Neural cell (in vitro differentiated cells): Measurements from ENCODE around the gene UNKL. TPM values are rescaled to one million over a fixed set of nuclear protein-coding genes. Genes with fewer than 3 reads are reported as not detected.
A peak's percentile ranks its signal among the peaks of the same experiment; 100 is the strongest.

Experiments
- H2AFZ ChIP-seq: fragments of 200-600, 300-800 bp; sonication (generic), shearing (Covaris generic); 2 replicates; pipeline ENCODE4 v1.6.0; 2014; ENCODE audit warnings: low read depth, mild to moderate bottlenecking, antibody characterized with exemption, low read length, moderate library complexity
- H3F3A ChIP-seq: fragments of 200-600 bp; shearing (Covaris generic); 2 replicates; pipeline ENCODE4 v1.6.1; 2016; ENCODE audit warnings: mild to moderate bottlenecking, moderate library complexity, mixed read lengths, antibody characterized with exemption, low read length; ENCODE audit not compliant: insufficient read depth, poor library complexity, severe bottlenecking
- H3K27ac ChIP-seq: fragments of 200-600, 300-800 bp; sonication (generic), shearing (Covaris generic); 2 replicates; pipeline ENCODE4 v1.5.1; 2014; ENCODE audit warnings: mild to moderate bottlenecking, low read length, moderate library complexity
- H3K27me3 ChIP-seq: fragments of 300-800, 200-600 bp; sonication (generic), shearing (Covaris generic); 2 replicates; pipeline ENCODE4 v1.6.0; 2014; ENCODE audit warnings: mild to moderate bottlenecking, low read depth, low read length, moderate library complexity; ENCODE audit not compliant: insufficient read depth
- H3K36me3 ChIP-seq: fragments of 300-800, 200-600 bp; sonication (generic), shearing (Covaris generic); 2 replicates; pipeline ENCODE4 v1.5.1; 2014; ENCODE audit warnings: mild to moderate bottlenecking, antibody characterized with exemption, low read length, moderate library complexity; ENCODE audit not compliant: insufficient read depth
- H3K4me2 ChIP-seq: fragments of 300-800, 200-600 bp; sonication (generic), shearing (Covaris generic); 2 replicates; pipeline ENCODE4 v1.6.0; 2014; ENCODE audit warnings: mild to moderate bottlenecking, low read length
- H3K4me3 ChIP-seq: fragments of 300-800, 200-600 bp; sonication (generic), shearing (Covaris generic); 2 replicates; pipeline ENCODE4 v1.5.1; 2014; ENCODE audit warnings: mild to moderate bottlenecking, low read length, moderate library complexity
- H3K79me2 ChIP-seq: fragments of 200-600 bp; shearing (Covaris generic); replicated peaks from 2 replicates; pipeline ENCODE4 v1.6.0; 2014; ENCODE audit warnings: mild to moderate bottlenecking, low read length, moderate library complexity; ENCODE audit not compliant: insufficient read depth
- H3K9ac ChIP-seq: fragments of 300-800, 200-600 bp; sonication (generic), shearing (Covaris generic); 2 replicates; pipeline ENCODE4 v1.6.1; 2016; ENCODE audit warnings: mild to moderate bottlenecking, low read length, mixed read lengths
- H3K9me2 ChIP-seq: fragments of 200-600 bp; shearing (Covaris generic); 2 replicates; pipeline ENCODE4 v1.6.1; 2016; ENCODE audit warnings: mild to moderate bottlenecking, low read length, mixed read lengths; ENCODE audit not compliant: insufficient read depth
- H3K9me3 ChIP-seq: fragments of 200-600, 300-800 bp; sonication (generic), shearing (Covaris generic); 2 replicates; pipeline ENCODE4 v1.6.1; 2016; ENCODE audit warnings: mild to moderate bottlenecking, mixed run types, low read length, moderate library complexity, mixed read lengths
- H4K20me1 ChIP-seq: fragments of 200-600 bp; shearing (Covaris generic); 2 replicates; pipeline ENCODE4 v1.6.1; 2016; ENCODE audit warnings: mild to moderate bottlenecking, mixed run types; ENCODE audit not compliant: insufficient read depth
- CTCF ChIP-seq: fragments of 450-650 bp; IDR thresholded peaks from 2 replicates; pipeline ENCODE4 v1.5.1; 2014; ENCODE audit warnings: antibody characterized with exemption, mild to moderate bottlenecking, moderate library complexity; ENCODE audit not compliant: poor library complexity, severe bottlenecking
- EP300 ChIP-seq: fragments of 450-650 bp; conservative IDR thresholded peaks from 2 replicates; pipeline ENCODE4 v1.6.1; 2014; ENCODE audit warnings: antibody characterized with exemption, mild to moderate bottlenecking, moderate library complexity; ENCODE audit not compliant: poor library complexity, severe bottlenecking
- EZH2 ChIP-seq: fragments of 200-600, 300-800 bp; shearing (Covaris generic), sonication (generic); IDR thresholded peaks from 2 replicates; pipeline ENCODE4 v1.6.1; 2014; ENCODE audit warnings: antibody characterized with exemption, low read length, borderline replicate concordance, mild to moderate bottlenecking; ENCODE audit not compliant: insufficient read depth, poor library complexity, severe bottlenecking
- MXI1 ChIP-seq: fragments of 450-650 bp; conservative IDR thresholded peaks from 2 replicates; pipeline ENCODE4 v1.6.1; 2014; ENCODE audit warnings: antibody characterized with exemption, mild to moderate bottlenecking; ENCODE audit not compliant: poor library complexity, severe bottlenecking
- POLR2AphosphoS5 ChIP-seq: IDR thresholded peaks from 2 replicates; pipeline ENCODE4 v1.6.1; 2012
- REST ChIP-seq: IDR thresholded peaks from 2 replicates; pipeline ENCODE4 v1.6.1; 2012; ENCODE audit warnings: borderline replicate concordance
- SMC3 ChIP-seq: fragments of 450-650 bp; conservative IDR thresholded peaks from 2 replicates; pipeline ENCODE4 v1.6.1; 2014; ENCODE audit warnings: antibody characterized with exemption, mild to moderate bottlenecking, moderate library complexity; ENCODE audit not compliant: poor library complexity
- polyA plus RNA-seq: library from polyadenylated mRNA; depleted of rRNA; stranded (reverse); fragments of >200 nt; gene quantifications from 2 replicates; pipeline ENCODE4 v1.2.3, GENCODE V29; 2014

UNKL gene
- polyA plus RNA-seq, 1 donor from 2014 or later, result 11.9 TPM

- TF ChIP-seq EP300, result no peak
- TF ChIP-seq SMC3, result no peak
- TF ChIP-seq REST, result no peak
- TF ChIP-seq MXI1, result no peak
Measured at GRCh38 chr16:1338855-1339675, 75.4 kb downstream of the UNKL start.

GRCh38 chr16:1338119-1338730, 76.3 kb downstream of the UNKL start:
- peak overlapping the region; percentile 74 for H3K9ac ChIP-seq
- peaks cover 12% of the 10 kb centered on the region for H3K27me3 ChIP-seq
- peak overlapping the region; percentile 91 for H3K27ac ChIP-seq
- H3F3A ChIP-seq, result no peaks in the 10 kb centered on the region
- TF ChIP-seq EP300, result no peak
- TF ChIP-seq CTCF, result peak; percentile 21
- H3K4me2 ChIP-seq, result peak overlapping the region; percentile 70
- H3K9me3 ChIP-seq, result no peaks in the 10 kb centered on the region
- peak overlapping the region; percentile 76 for H3K4me3 ChIP-seq
- H3K79me2 ChIP-seq, result peaks cover 17% of the 10 kb centered on the region
- no peaks in the 10 kb centered on the region for H4K20me1 ChIP-seq
- H3K36me3 ChIP-seq, result no peaks in the 10 kb centered on the region
- no peak overlapping the region for H2AFZ ChIP-seq
- no peaks in the 10 kb centered on the region for H3K9me2 ChIP-seq

More at GRCh38 chr16:1338855-1339675, 75.4 kb downstream of the UNKL start:
- Histone ChIP-seq H3K27me3 (peaks cover 7% of the 10 kb centered on the region), H3F3A (no peaks in the 10 kb centered on the region), H3K79me2 (peaks cover 17% of the 10 kb centered on the region), H3K4me3 (no peak overlapping the region), H3K9ac (peak overlapping the region; percentile 23), H4K20me1 (no peaks in the 10 kb centered on the region), H3K4me2 (no peak overlapping the region), H2AFZ (no peak overlapping the region), H3K9me3 (no peaks in the 10 kb centered on the region), H3K27ac (no peak overlapping the region), H3K9me2 (no peaks in the 10 kb centered on the region), H3K36me3 (no peaks in the 10 kb centered on the region)

- peak overlapping the region; percentile 91 for H3K27ac ChIP-seq
- peak overlapping the region; percentile 76 for H3K4me3 ChIP-seq
- no peaks in the 10 kb centered on the region for H3F3A ChIP-seq
- TF ChIP-seq EZH2 (no peak), EP300 (peak; percentile 46), MXI1 (peak; percentile 62), POLR2AphosphoS5 (peak; percentile 58)
- H3K36me3 ChIP-seq, result no peaks in the 10 kb centered on the region
- H3K79me2 ChIP-seq, result peaks cover 17% of the 10 kb centered on the region
- peak overlapping the region; percentile 74 for H3K9ac ChIP-seq
- H4K20me1 ChIP-seq, result no peaks in the 10 kb centered on the region
- no peaks in the 10 kb centered on the region for H3K9me2 ChIP-seq
- peak overlapping the region; percentile 70 for H3K4me2 ChIP-seq
- no peaks in the 10 kb centered on the region for H3K9me3 ChIP-seq
- H2AFZ ChIP-seq, result no peak overlapping the region
- H3K27me3 ChIP-seq, result peaks cover 20% of the 10 kb centered on the region
Measured at GRCh38 chr16:1337486-1337885, 77.0 kb downstream of the UNKL start.
